HG03196 (cell line): ENCODE results near the gene RBM20.
"Not testable (repeated sequence)": the region's sequence is repeated elsewhere in the genome, so short reads cannot be mapped to it uniquely, and the experiment has no call there.

Source experiments
- ATAC-seq: cut with Tn5 transposase; IDR thresholded peaks from one replicate; pipeline ENCODE4 v1.9.1; 2021; ENCODE audit not compliant: unreplicated experiment

RBM20 gene

GRCh38 chr10:110625356-110625894, 18.7 kb upstream of the RBM20 start:
- ATAC-seq, result no peak

GRCh38 chr10:110625951-110626855, 17.9 kb upstream of the RBM20 start:
- ATAC-seq, result no peak

GRCh38 chr10:110628161-110628560, 16.0 kb upstream of the RBM20 start:
- ATAC-seq, result no peak

- no peak for ATAC-seq
These were observed 14.4 kb upstream of the RBM20 start for GRCh38 chr10:110629680-110630191.

GRCh38 chr10:110631934-110632333, 12.2 kb upstream of the RBM20 start:
- no peak for ATAC-seq

- no peak for ATAC-seq
These were observed 11.4 kb upstream of the RBM20 start for GRCh38 chr10:110632591-110633215.

GRCh38 chr10:110634527-110635209, 9.5 kb upstream of the RBM20 start:
- no peak for ATAC-seq

GRCh38 chr10:110636572-110636931, 7.6 kb upstream of the RBM20 start:
- no peak for ATAC-seq

GRCh38 chr10:110636932-110637557, 7.1 kb upstream of the RBM20 start:
- no peak for ATAC-seq

GRCh38 chr10:110637558-110638053, 6.5 kb upstream of the RBM20 start:
- ATAC-seq, result no peak

GRCh38 chr10:110638319-110638718, 5.8 kb upstream of the RBM20 start:
- no peak for ATAC-seq

GRCh38 chr10:110639046-110639445, 5.1 kb upstream of the RBM20 start:
- not testable (repeated sequence) for ATAC-seq

- not testable (repeated sequence) for ATAC-seq
These were observed 4.3 kb upstream of the RBM20 start for GRCh38 chr10:110639858-110640257.

- peak; percentile 50 for ATAC-seq
These were observed 2.9 kb upstream of the RBM20 start for GRCh38 chr10:110641256-110641655.

GRCh38 chr10:110642204-110643034, 1.7 kb upstream of the RBM20 start:
- no peak for ATAC-seq

GRCh38 chr10:110643035-110643652, 992 bp upstream of the RBM20 start:
- ATAC-seq, result no peak

- ATAC-seq, result no peak
These were observed 694 bp downstream of the RBM20 start for GRCh38 chr10:110644598-110645462.

GRCh38 chr10:110646417-110647135, 2.4 kb downstream of the RBM20 start:
- ATAC-seq, result no peak
